PC-3 (cell line): ENCODE results near the gene DLGAP1. TPM values are rescaled to one million over a fixed set of nuclear protein-coding genes. Genes with fewer than 3 reads are reported as not detected.
A peak's percentile ranks its signal among the peaks of the same experiment; 100 is the strongest.

Source experiments
- ATAC-seq: fragments of 200-7000 bp; cut with Tn5 transposase; 2 replicates; pipeline ENCODE4 v1.9.1; 2020; ENCODE audit warnings: mild to moderate bottlenecking, moderate library complexity
- BruUV-seq: library from RNA; stranded (reverse); fragments of 400-500 nt; replicated peaks from 2 replicates; lab custom pipeline; 2021; lab: Mats Ljungman, UMichigan
- CTCF ChIA-PET: fragments of 300-600 bp; sonication (Branson Sonifier 250); formaldehyde crosslinking; loops from one replicate; lab custom pipeline; 2022; ENCODE audit warnings: antibody characterized with exemption; lab: Charles Lee
- POLR2A ChIA-PET: fragments of 300-600 bp; sonication (Branson Sonifier 250); formaldehyde crosslinking; loops from one replicate; lab custom pipeline; 2022; ENCODE audit warnings: antibody characterized with exemption; ENCODE audit not compliant: unreplicated experiment; lab: Charles Lee
- DNase-seq: peaks from one replicate; pipeline ENCODE4 v3.0.0-alpha.2; 2015
- H2AFZ ChIP-seq: fragments of 300-600 bp; sonication (generic); 2 replicates; pipeline ENCODE4 v1.6.0; 2016; ENCODE audit warnings: antibody characterized with exemption, low read length
- H3F3A ChIP-seq: fragments of 300-600 bp; sonication (generic); one replicate; pipeline ENCODE4 v1.6.0; 2017; ENCODE audit warnings: antibody characterized with exemption, low read length, control low read depth, mild to moderate bottlenecking; ENCODE audit not compliant: unreplicated experiment
- H3K27ac ChIP-seq: fragments of 300-600 bp; sonication (generic); 2 replicates; pipeline ENCODE4 v1.5.1; 2016; ENCODE audit warnings: mild to moderate bottlenecking, low read length
- H3K27me3 ChIP-seq: fragments of 300-600 bp; sonication (generic); 2 replicates; pipeline ENCODE4 v1.6.1; 2016; ENCODE audit warnings: low read length, mixed read lengths
- H3K36me3 ChIP-seq: fragments of 300-600 bp; sonication (generic); 2 replicates; pipeline ENCODE4 v1.6.1; 2016; ENCODE audit warnings: low read depth, mixed run types, low read length, mixed read lengths
- H3K4me1 ChIP-seq: fragments of 300-600 bp; sonication (generic); 2 replicates; pipeline ENCODE4 v1.5.1; 2016; ENCODE audit warnings: low read length; ENCODE audit not compliant: insufficient read depth
- H3K4me2 ChIP-seq: fragments of 300-600 bp; sonication (generic); 2 replicates; pipeline ENCODE4 v1.6.0; 2016; ENCODE audit warnings: low read length
- H3K4me3 ChIP-seq: fragments of 300-600 bp; sonication (generic); 2 replicates; pipeline ENCODE4 v1.5.1; 2016; ENCODE audit warnings: mild to moderate bottlenecking, low read length, mixed read lengths
- H3K79me2 ChIP-seq: fragments of 300-600 bp; sonication (generic); 2 replicates; pipeline ENCODE4 v1.6.1; 2017; ENCODE audit warnings: low read length, mixed read lengths
- H3K9ac ChIP-seq: fragments of 300-600 bp; sonication (generic); 2 replicates; pipeline ENCODE4 v1.6.0; 2016; ENCODE audit warnings: mild to moderate bottlenecking, low read length
- H3K9me2 ChIP-seq: fragments of 300-600 bp; sonication (generic); replicated peaks from 2 replicates; pipeline ENCODE4 v1.6.1; 2016; ENCODE audit warnings: mixed run types, low read length, mixed read lengths
- H3K9me3 ChIP-seq: fragments of 300-600 bp; sonication (generic); 2 replicates; pipeline ENCODE4 v1.6.1; 2016; ENCODE audit warnings: low read length, mixed read lengths
- H4K20me1 ChIP-seq: fragments of 300-600 bp; sonication (generic); 2 replicates; pipeline ENCODE4 v1.6.1; 2016; ENCODE audit warnings: low read length, mixed read lengths
- EZH2 ChIP-seq: fragments of 300-600 bp; sonication (generic); IDR thresholded peaks from one replicate; pipeline ENCODE4 v1.6.1; 2017; ENCODE audit warnings: antibody characterized with exemption, mild to moderate bottlenecking, low read length; ENCODE audit not compliant: unreplicated experiment
- EZH2phosphoT487 ChIP-seq: fragments of 300-600 bp; sonication (generic); IDR thresholded peaks from 2 replicates; pipeline ENCODE4 v1.6.1; 2018; ENCODE audit warnings: mild to moderate bottlenecking, antibody characterized with exemption, low read length, borderline replicate concordance
- intact Hi-C: fragments of 100-400 bp; cut with micrococcal nuclease; formaldehyde crosslinking; loops from 2 replicates; pipeline ENCODE4 v1.9.0; 2023
- total RNA-seq: library from RNA; depleted of rRNA; stranded (reverse); fragments of >200 nt; gene quantifications from 2 replicates; pipeline ENCODE4 v1.2.3, GENCODE V29; 2014
- TF ChIP-seq, protein P1 (sequence below): fragments of 300-600 bp; sonication (generic); conservative IDR thresholded peaks from 2 replicates; pipeline ENCODE4 v1.5.1; 2017; ENCODE audit warnings: antibody characterized with exemption, low read depth, mild to moderate bottlenecking, low read length

The DLGAP1 gene
- total RNA-seq, 1 experiment from 2014 or later, result not detected

- Histone ChIP-seq H2AFZ (no peak overlapping the region), H3K4me1 (peaks cover 33% of the 10 kb centered on the region), H3K27me3 (no peaks in the 10 kb centered on the region), H3K79me2 (peaks cover 90% of the 10 kb centered on the region), H3K9me3 (no peaks in the 10 kb centered on the region), H3K9ac (peak overlapping the region; percentile 97), H3F3A (peaks cover 18% of the 10 kb centered on the region), H4K20me1 (peaks cover 37% of the 10 kb centered on the region), H3K4me3 (peak overlapping the region; percentile 96), H3K36me3 (peaks cover 11% of the 10 kb centered on the region), H3K4me2 (peak overlapping the region; percentile 87), H3K9me2 (no peaks in the 10 kb centered on the region), H3K27ac (peak overlapping the region; percentile 95)
- intact Hi-C loops, result loop anchor here (5.0 to 10.0 kb wide), 2 partner anchors 328 to 441 kb away; partner anchors contain the start of gene LPIN2
- ATAC-seq (no peak), DNase-seq (no peak)
- TSS peak; percentile 0 for BruUV-seq
- ChIA-PET POLR2A (interaction anchor here (0.6 to 3.2 kb wide), 9 partner anchors 8 to 206 kb away, joined by 3 to 16 read pairs (median 4); no protein-coding TSS in a partner anchor), CTCF (interaction anchor here (0.5 to 2.6 kb wide), 5 partner anchors 132 to 149 kb away, joined by 3 to 15 read pairs (median 5); no protein-coding TSS in a partner anchor)
- no peak for TF ChIP-seq EZH2
- TF ChIP-seq, protein P1, sequence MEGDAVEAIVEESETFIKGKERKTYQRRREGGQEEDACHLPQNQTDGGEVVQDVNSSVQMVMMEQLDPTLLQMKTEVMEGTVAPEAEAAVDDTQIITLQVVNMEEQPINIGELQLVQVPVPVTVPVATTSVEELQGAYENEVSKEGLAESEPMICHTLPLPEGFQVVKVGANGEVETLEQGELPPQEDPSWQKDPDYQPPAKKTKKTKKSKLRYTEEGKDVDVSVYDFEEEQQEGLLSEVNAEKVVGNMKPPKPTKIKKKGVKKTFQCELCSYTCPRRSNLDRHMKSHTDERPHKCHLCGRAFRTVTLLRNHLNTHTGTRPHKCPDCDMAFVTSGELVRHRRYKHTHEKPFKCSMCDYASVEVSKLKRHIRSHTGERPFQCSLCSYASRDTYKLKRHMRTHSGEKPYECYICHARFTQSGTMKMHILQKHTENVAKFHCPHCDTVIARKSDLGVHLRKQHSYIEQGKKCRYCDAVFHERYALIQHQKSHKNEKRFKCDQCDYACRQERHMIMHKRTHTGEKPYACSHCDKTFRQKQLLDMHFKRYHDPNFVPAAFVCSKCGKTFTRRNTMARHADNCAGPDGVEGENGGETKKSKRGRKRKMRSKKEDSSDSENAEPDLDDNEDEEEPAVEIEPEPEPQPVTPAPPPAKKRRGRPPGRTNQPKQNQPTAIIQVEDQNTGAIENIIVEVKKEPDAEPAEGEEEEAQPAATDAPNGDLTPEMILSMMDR, result no peak
- TF ChIP-seq EZH2phosphoT487, result no peak
Observed at GRCh38 chr18:3452750-3453539, 1002.2 kb downstream of the DLGAP1 start.

- Histone ChIP-seq H3K36me3 (peaks cover 3% of the 10 kb centered on the region), H3K27ac (peak overlapping the region; percentile 95), H2AFZ (no peak overlapping the region), H3K9me2 (no peaks in the 10 kb centered on the region), H3K27me3 (no peaks in the 10 kb centered on the region), H4K20me1 (peaks cover 37% of the 10 kb centered on the region), H3F3A (peaks cover 18% of the 10 kb centered on the region), H3K9me3 (no peaks in the 10 kb centered on the region), H3K4me2 (peak overlapping the region; percentile 87), H3K9ac (peak overlapping the region; percentile 97), H3K4me1 (peaks cover 31% of the 10 kb centered on the region), H3K4me3 (peak overlapping the region; percentile 96), H3K79me2 (peaks cover 83% of the 10 kb centered on the region)
- DNase-seq (peak; percentile 60), ATAC-seq (no peak)
- intact Hi-C loops, result loop anchor here (5.0 to 10.0 kb wide), 2 partner anchors 327 to 440 kb away; partner anchors contain the start of gene LPIN2
- CTCF ChIA-PET, result no interaction called here
- TF ChIP-seq, protein P1, result no peak; the same call in 1 of the 2 replicates
- TF ChIP-seq EZH2phosphoT487 (no peak), EZH2 (no peak)
- POLR2A ChIA-PET, result interaction anchor here (0.6 to 3.2 kb wide), 6 partner anchors 116 to 196 kb away, joined by 3 to 16 read pairs (median 6); no protein-coding TSS in a partner anchor
- BruUV-seq, result no TSS peak
Observed at GRCh38 chr18:3451989-3452749, 1002.9 kb downstream of the DLGAP1 start.
